Measurements from ENCODE around the gene TSPAN11. TPM values are rescaled to one million over a fixed set of nuclear protein-coding genes. Genes with fewer than 3 reads are reported as not detected.

TSPAN11 gene
- total and polyA plus RNA-seq, 12 donors: 0.30 to 6.2 (median 1.2) TPM

DNA sequence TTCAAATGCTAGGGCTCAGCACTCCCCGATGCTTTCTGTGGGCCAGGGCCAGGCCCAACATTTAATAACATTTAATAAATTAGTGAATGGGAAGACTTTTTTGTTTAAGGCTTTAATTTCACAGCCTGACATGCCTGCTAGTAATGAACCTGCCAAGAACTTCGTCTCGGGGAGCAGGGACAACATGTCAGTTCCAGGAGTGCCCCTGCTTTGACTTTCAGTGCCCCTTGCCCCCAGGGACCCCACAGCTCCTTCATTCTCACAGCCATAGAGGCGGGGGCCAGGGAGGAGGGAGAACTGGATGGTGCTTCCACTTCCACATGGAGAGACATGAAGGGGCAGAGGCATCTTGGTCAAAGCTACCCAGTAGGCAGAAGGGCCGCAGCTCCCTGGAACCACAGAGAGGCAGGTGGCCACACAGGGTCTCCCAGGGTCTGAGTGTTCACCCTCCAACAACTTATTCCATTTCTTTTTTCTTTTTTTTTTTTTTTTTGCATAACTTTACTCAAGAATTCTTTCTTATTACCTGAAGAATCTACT lies 81.2 kb downstream of the TSPAN11 start:
- H3K27me3 ChIP-seq: no peaks in the 10 kb centered on the region
- intact Hi-C loops (cut with DNase I): no loop called here
- H3K27ac ChIP-seq: no peak overlapping the region
- H3K4me3 ChIP-seq: no peak overlapping the region
- no peaks in the 10 kb centered on the region for H3K36me3 ChIP-seq (replicated peaks in 1 of 2)
- no peak for TF ChIP-seq POLR2A (IDR thresholded peaks at IDR 0.05)
- no peak for TF ChIP-seq CTCF (IDR thresholded peaks at IDR 0.05)
- no peak for DNase-seq
- 82 to 92% (median 85%) methylated on average over 5 of the region's 5 CpGs for WGBS, 4 donors
- H3K4me1 ChIP-seq (replicated peaks in 1 of 2): no peaks in the 10 kb centered on the region
- H3K9me3 ChIP-seq (replicated peaks in 1 of 3): no peaks in the 10 kb centered on the region

DNA sequence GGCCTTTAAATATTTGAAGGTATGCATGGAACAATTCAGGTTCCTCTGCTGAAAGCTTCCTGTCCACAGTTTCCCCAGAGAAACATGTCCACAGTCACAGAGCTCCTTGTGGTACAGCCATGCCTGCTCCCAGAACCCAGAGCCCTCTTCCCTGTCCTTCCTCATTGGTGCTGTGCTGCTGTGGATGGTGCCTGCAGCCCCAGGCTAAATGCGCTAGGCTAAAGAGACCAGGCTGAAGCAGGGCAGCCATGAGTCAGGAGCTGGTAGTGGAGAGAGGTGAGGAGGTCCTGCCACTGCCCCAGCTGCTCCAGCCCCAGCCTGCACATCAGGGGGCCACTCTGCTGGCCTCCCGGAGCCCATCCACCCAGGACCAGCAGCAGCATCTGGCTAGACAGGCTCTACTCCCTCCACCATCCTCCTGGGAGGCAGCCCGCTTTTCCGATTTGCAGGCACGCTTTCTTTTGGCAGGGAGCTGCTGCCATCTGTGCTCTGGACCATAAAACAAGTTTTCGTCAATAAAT lies 81.8 kb downstream of the TSPAN11 start:
- WGBS, 4 donors: 85 to 91% (median 89%) methylated on average over 6 of the region's 6 CpGs
- intact Hi-C loops (cut with DNase I): no loop called here
- Histone ChIP-seq H3K36me3 (replicated peaks in 1 of 2) (no peaks in the 10 kb centered on the region), H3K9me3 (replicated peaks in 1 of 3) (no peaks in the 10 kb centered on the region), H3K4me1 (replicated peaks in 1 of 2) (no peaks in the 10 kb centered on the region), H3K27me3 (no peaks in the 10 kb centered on the region), H3K27ac (no peak overlapping the region), H3K4me3 (no peak overlapping the region)
- TF ChIP-seq CTCF (IDR thresholded peaks at IDR 0.05) (no peak), POLR2A (IDR thresholded peaks at IDR 0.05) (no peak)
- DNase-seq: no peak

DNA sequence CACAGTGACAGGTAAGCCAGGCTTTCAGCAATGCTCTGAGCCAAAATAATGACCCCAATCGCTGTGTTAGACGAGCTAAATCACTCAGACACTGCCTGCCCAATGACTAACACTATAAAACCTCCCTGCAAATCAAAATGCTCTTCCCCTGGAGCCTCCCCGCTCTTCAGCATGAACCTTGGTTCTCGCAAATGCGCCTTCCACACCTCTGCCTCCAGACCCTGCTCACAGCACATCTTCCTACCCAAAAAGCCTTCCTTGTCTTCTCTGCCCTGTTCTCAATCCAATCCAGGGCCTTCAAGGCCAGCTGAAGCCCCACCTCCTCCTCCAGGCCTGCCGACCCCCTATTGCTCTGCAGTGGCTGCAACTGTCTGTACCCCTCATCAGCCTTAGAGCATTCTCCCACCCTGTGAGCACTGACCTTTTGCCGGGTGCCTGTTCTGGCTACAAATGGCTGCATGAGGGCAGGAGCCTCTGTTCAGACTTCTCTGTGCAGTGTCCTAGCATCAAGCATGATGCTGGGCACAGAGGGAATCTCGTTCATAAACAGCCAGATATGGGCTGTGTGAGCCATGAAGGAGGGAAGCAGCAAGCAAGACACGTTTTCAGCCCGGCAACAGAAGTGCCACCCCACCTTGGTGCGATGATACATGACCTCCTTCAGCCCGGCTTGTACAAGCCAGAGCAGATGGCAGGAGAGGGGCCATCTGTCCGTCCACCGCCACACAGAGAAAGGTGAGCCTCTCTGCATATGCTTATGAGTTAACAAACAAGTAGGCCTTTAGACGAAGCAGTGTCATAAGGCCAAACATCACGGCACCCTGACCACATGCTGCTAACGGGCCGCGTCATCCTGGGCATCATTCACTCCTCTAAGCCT lies 82.7 kb downstream of the TSPAN11 start:
- intact Hi-C loops (cut with DNase I): no loop called here
- Histone ChIP-seq H3K4me3 (no peak overlapping the region), H3K36me3 (replicated peaks in 1 of 2) (no peaks in the 10 kb centered on the region), H3K27ac (no peak overlapping the region), H3K27me3 (no peaks in the 10 kb centered on the region), H3K4me1 (replicated peaks in 1 of 2) (no peaks in the 10 kb centered on the region), H3K9me3 (replicated peaks in 1 of 3) (no peaks in the 10 kb centered on the region)
- no peak for DNase-seq
- 80 to 91% (median 82%) methylated on average over 18 to 19 of the region's 19 CpGs for WGBS, 4 donors
- TF ChIP-seq POLR2A (IDR thresholded peaks at IDR 0.05) (no peak), CTCF (IDR thresholded peaks at IDR 0.05) (no peak)

DNA sequence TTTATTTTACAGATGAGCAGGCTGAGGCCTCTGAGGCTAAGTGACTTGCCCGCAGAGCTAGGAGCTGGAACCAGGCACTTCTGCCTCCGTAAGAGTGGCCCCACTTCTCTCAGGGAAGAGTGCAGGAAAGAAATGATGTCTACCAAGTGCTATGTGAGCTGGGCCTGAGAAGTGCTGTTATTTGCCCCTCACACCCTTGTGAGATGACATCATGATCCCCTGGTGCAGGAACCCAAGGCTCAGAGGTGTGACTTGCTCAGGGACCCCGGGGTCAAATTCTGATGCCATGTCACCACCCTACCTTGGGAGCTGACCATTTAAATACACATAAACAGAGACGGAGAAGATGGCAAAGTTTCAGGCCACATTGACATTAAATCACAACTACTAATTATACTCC lies 83.4 kb downstream of the TSPAN11 start:
- DNase-seq: no peak
- no peaks in the 10 kb centered on the region for H3K27me3 ChIP-seq
- TF ChIP-seq POLR2A (IDR thresholded peaks at IDR 0.05) (no peak), CTCF (IDR thresholded peaks at IDR 0.05) (no peak)
- intact Hi-C loops (cut with DNase I): no loop called here
- H3K27ac ChIP-seq: no peak overlapping the region
- H3K4me1 ChIP-seq (replicated peaks in 1 of 2): no peaks in the 10 kb centered on the region
- no peaks in the 10 kb centered on the region for H3K9me3 ChIP-seq (replicated peaks in 1 of 3)
- H3K4me3 ChIP-seq: no peak overlapping the region
- no peaks in the 10 kb centered on the region for H3K36me3 ChIP-seq (replicated peaks in 1 of 2)
- WGBS, 4 donors: 93 to 95% (median 94%) methylated on average over 4 of the region's 4 CpGs

All from adrenal gland (tissue), 12 donors.